Keratinocyte (primary cell): ENCODE measurements around the gene HRAS. TPM values are rescaled to one million over a fixed set of nuclear protein-coding genes. Genes with fewer than 3 reads are reported as not detected.

Source experiments
- DNase-seq: peaks from one replicate; pipeline ENCODE4 v3.0.0-alpha.2; 2011; ENCODE audit warnings: low read depth, missing footprints, low spot score
- FAIRE-seq: peaks from 2 replicates; lab custom pipeline; 2011; peaks lifted over from hg19 to GRCh38; lab: Jason Lieb, UNC
- H2AFZ ChIP-seq: 2 replicates; pipeline ENCODE4 v1.6.0; 2012; ENCODE audit warnings: low read length, control low read depth, inconsistent platforms; ENCODE audit not compliant: control insufficient read depth
- H3K27ac ChIP-seq: 2 replicates; pipeline ENCODE4 v1.5.1; 2011; ENCODE audit warnings: low read length; ENCODE audit not compliant: control insufficient read depth, insufficient read depth
- H3K27me3 ChIP-seq: 3 replicates; pipeline ENCODE4 v1.6.0; 2011; ENCODE audit warnings: low read length; ENCODE audit not compliant: control insufficient read depth, insufficient read depth; ENCODE audit errors: extremely low read depth
- H3K36me3 ChIP-seq, 2 experiments: 2 replicates in 1 of 2; 3 replicates in 1 of 2; pipeline ENCODE4 v1.5.1; 2011; ENCODE audit warnings: low read length in 2 of 2, mild to moderate bottlenecking in 1 of 2; ENCODE audit not compliant: control insufficient read depth in 2 of 2, insufficient read depth in 2 of 2; ENCODE audit errors: extremely low read depth in 1 of 2
- H3K4me1 ChIP-seq: 3 replicates; pipeline ENCODE4 v1.5.1; 2011; ENCODE audit warnings: low read length; ENCODE audit not compliant: control insufficient read depth, insufficient read depth; ENCODE audit errors: extremely low read depth
- H3K4me2 ChIP-seq: 3 replicates; pipeline ENCODE4 v1.6.0; 2011; ENCODE audit warnings: low read depth, low read length; ENCODE audit not compliant: control insufficient read depth, insufficient read depth; ENCODE audit errors: extremely low read depth
- H3K4me3 ChIP-seq, 3 experiments: fragments of 200-600 bp in 1 of 3; sonication (generic) in 1 of 3; 2 replicates in 2 of 3; 3 replicates in 1 of 3; pipeline ENCODE4 v1.5.1; 2011 to 2016; ENCODE audit warnings: low read length in 3 of 3, mild to moderate bottlenecking in 3 of 3, control low read depth in 2 of 3, inconsistent platforms in 1 of 3, low read depth in 1 of 3, mixed read lengths in 1 of 3, mixed run types in 1 of 3, moderate library complexity in 1 of 3; ENCODE audit not compliant: control insufficient read depth in 2 of 3, insufficient read depth in 2 of 3; ENCODE audit errors: extremely low read depth in 1 of 3
- H3K79me2 ChIP-seq: 2 replicates; pipeline ENCODE4 v1.6.0; 2012; ENCODE audit warnings: low read length; ENCODE audit not compliant: control insufficient read depth, insufficient read depth
- H3K9ac ChIP-seq: 3 replicates; pipeline ENCODE4 v1.6.0; 2011; ENCODE audit warnings: low read length; ENCODE audit not compliant: control insufficient read depth, insufficient read depth; ENCODE audit errors: extremely low read depth
- H3K9me1 ChIP-seq: 3 replicates; pipeline ENCODE4 v1.6.0; 2011; ENCODE audit warnings: low read length; ENCODE audit not compliant: control insufficient read depth, insufficient read depth; ENCODE audit errors: extremely low read depth
- H3K9me3 ChIP-seq: 2 replicates; pipeline ENCODE4 v1.5.1; 2012; ENCODE audit warnings: low read depth, low read length; ENCODE audit not compliant: control insufficient read depth
- H4K20me1 ChIP-seq: 3 replicates; pipeline ENCODE4 v1.6.0; 2011; ENCODE audit warnings: low read length; ENCODE audit not compliant: control insufficient read depth, insufficient read depth; ENCODE audit errors: extremely low read depth
- CTCF ChIP-seq, 3 experiments: IDR thresholded peaks in 1 of 3; conservative IDR thresholded peaks in 1 of 3; optimal IDR thresholded peaks in 1 of 3; 2 replicates in 2 of 3; 3 replicates in 1 of 3; pipeline versions ENCODE3 to v1.5.1; 2011; ENCODE audit warnings: low read length in 3 of 3, mild to moderate bottlenecking in 3 of 3, moderate library complexity in 2 of 3, control low read depth in 1 of 3, inconsistent platforms in 1 of 3; ENCODE audit not compliant: insufficient read depth in 2 of 3; ENCODE audit errors: extremely low read depth in 1 of 3
- EZH2 ChIP-seq: IDR thresholded peaks from one replicate; pipeline ENCODE4 v1.6.1; 2012; ENCODE audit warnings: inconsistent platforms, mild to moderate bottlenecking, low read length, moderate library complexity
- dilution Hi-C: fragments of 300-500 bp; cut with MboI; formaldehyde crosslinking; loops from one replicate; pipeline ENCODE4 v1.7.0; 2020; ENCODE audit warnings: low sequenced_read_pairs; ENCODE audit not compliant: extremely low pct_ligation_motif_present
- polyA plus RNA-seq, 5 experiments: library from polyadenylated mRNA; depleted of rRNA in 3 of 5; stranded (reverse) in 3 of 5; stranded (forward) in 1 of 5; unstranded in 1 of 5; fragments of >200 nt; gene quantifications; 1 replicate in 1 of 5; 2 replicates in 3 of 5; 3 replicates in 1 of 5; pipeline versions ENCODE4 v1.2.1 to v1.2.3, GENCODE V29; 2011 to 2012; ENCODE audit warnings: missing spikeins in 2 of 5, low read depth in 1 of 5, low replicate concordance in 1 of 5

The HRAS gene
- polyA plus RNA-seq, 1 donor (not counting 4 experiments of a cell fraction or from before 2014, with no cell fraction given) = 112 TPM

- DNase-seq = no peak
- Histone ChIP-seq H3K9me1 (no peaks in the 10 kb centered on the region), H2AFZ (no peak overlapping the region), H3K36me3 (peaks cover 4 to 6% of the 10 kb centered on the region in 2 experiments), H3K27ac (no peak overlapping the region), H3K27me3 (peaks cover 31% of the 10 kb centered on the region), H3K9me3 (no peaks in the 10 kb centered on the region), H3K4me2 (no peak overlapping the region), H3K9ac (no peak overlapping the region), H3K4me1 (peaks cover 15% of the 10 kb centered on the region), H3K4me3 (no peak overlapping the region), H3K79me2 (peaks cover 11% of the 10 kb centered on the region), H4K20me1 (no peaks in the 10 kb centered on the region)
- TF ChIP-seq EZH2 (no peak), CTCF (optimal IDR thresholded peaks at IDR 0.05 in 1 of 3, IDR thresholded peaks at IDR 0.05 in 1 of 3, conservative IDR thresholded peaks at IDR 0.05 in 1 of 3; ENCODE audit: extremely low read depth in 1 of 3, insufficient read depth in 2 of 3, low read length in 3 of 3) (no peak)
- dilution Hi-C loops = no loop called here
- FAIRE-seq = no peak
These were observed 22.2 kb upstream of the HRAS start for GRCh38 chr11:557328-558132.

GRCh38 chr11:556662-557256 is 21.4 kb upstream of the HRAS start:
- Histone ChIP-seq H3K79me2 (peaks cover 3% of the 10 kb centered on the region), H3K9ac (no peak overlapping the region), H2AFZ (no peak overlapping the region), H3K4me3 (no peak overlapping the region), H4K20me1 (no peaks in the 10 kb centered on the region), H3K9me3 (no peaks in the 10 kb centered on the region), H3K36me3 (peaks cover 0 to under 1% of the 10 kb centered on the region in 2 experiments), H3K4me2 (no peak overlapping the region), H3K4me1 (peaks cover 11% of the 10 kb centered on the region), H3K27me3 (peaks cover 31% of the 10 kb centered on the region), H3K27ac (no peak overlapping the region), H3K9me1 (no peaks in the 10 kb centered on the region)
- FAIRE-seq (no peak), DNase-seq (no peak)
- TF ChIP-seq EZH2 = no peak
- no peak for TF ChIP-seq CTCF (optimal IDR thresholded peaks at IDR 0.05 in 1 of 3, IDR thresholded peaks at IDR 0.05 in 1 of 3, conservative IDR thresholded peaks at IDR 0.05 in 1 of 3; ENCODE audit: extremely low read depth in 1 of 3, insufficient read depth in 2 of 3, low read length in 3 of 3)
- dilution Hi-C loops = no loop called here
